Measurements from ENCODE around the gene TIMP3. TPM values are rescaled to one million over a fixed set of nuclear protein-coding genes. Genes with fewer than 3 reads are reported as not detected.

Gene TIMP3
- total RNA-seq, 1 experiment from 2014 or later, result 0.87 TPM

GRCh38 chr22:32874385-32874784 lies 72.9 kb downstream of the TIMP3 start:
- no peak overlapping the region for H4K91ac ChIP-seq (ENCODE audit: insufficient read length, low read depth, low read length)
- H3K23ac ChIP-seq (ENCODE audit: insufficient read length, low read depth, low read length), result no peak overlapping the region
- no peak overlapping the region for H3K27ac Mint-ChIP-seq
- DNase-seq, result no peak
- H3K79me2 ChIP-seq (ENCODE audit: insufficient read depth, low read length), result no peaks in the 10 kb centered on the region
- no peak overlapping the region for H2BK120ac ChIP-seq (ENCODE audit: low read depth, low read length, poor library complexity, severe bottlenecking)
- H3K27ac ChIP-seq (ENCODE audit: insufficient read length, low read depth, low read length), result no peak overlapping the region
- H3K23me2 ChIP-seq (ENCODE audit: insufficient read length, low read depth, low read length, poor library complexity, severe bottlenecking), result no peaks in the 10 kb centered on the region
- H3K9me3 Mint-ChIP-seq, result no peaks in the 10 kb centered on the region
- no CpG with 5 or more reads among the region's 4 CpGs for WGBS (ENCODE audit: extremely low coverage, insufficient read length, low lambda C conversion rate)
- H2BK5ac ChIP-seq (ENCODE audit: insufficient read length, low read length), result no peak overlapping the region
- H3K4ac ChIP-seq (ENCODE audit: low read depth, low read length), result no peak overlapping the region
- H3K4me1 Mint-ChIP-seq, result no peaks in the 10 kb centered on the region
- no peaks in the 10 kb centered on the region for H3K79me1 ChIP-seq (ENCODE audit: insufficient read depth, low read depth, low read length, poor library complexity, severe bottlenecking)
- no peaks in the 10 kb centered on the region for H4K20me1 ChIP-seq (ENCODE audit: control insufficient read depth, insufficient read depth, insufficient read length)
- TF ChIP-seq CTCF (conservative IDR thresholded peaks at IDR 0.05), result no peak
- H3K14ac ChIP-seq (ENCODE audit: insufficient read depth, low read length), result no peak overlapping the region
- no peaks in the 10 kb centered on the region for H3K27me3 Mint-ChIP-seq (ENCODE audit: low read depth)
- no peaks in the 10 kb centered on the region for H3K4me1 ChIP-seq (ENCODE audit: insufficient read depth, low read length)
- H3K18ac ChIP-seq (ENCODE audit: insufficient read length, low read depth, low read length), result no peak overlapping the region
- no peak overlapping the region for H2BK15ac ChIP-seq (ENCODE audit: low read depth, low read length)
- H4K5ac ChIP-seq (ENCODE audit: insufficient read length, low read depth, low read length), result no peak overlapping the region
- peaks cover 0 to 22% (median 6%) of the 10 kb centered on the region in 3 experiments; a peak in 4 of 7 replicates for H3K36me3 Mint-ChIP-seq (ENCODE audit: insufficient read depth in 1 of 3, low read depth in 3 of 3)
- no peak overlapping the region for H2AFZ ChIP-seq (ENCODE audit: low read length)
- H3K27me3 ChIP-seq (ENCODE audit: insufficient read depth, low read length), result no peaks in the 10 kb centered on the region
- H3K4me3 Mint-ChIP-seq, result no peak overlapping the region
- no peak overlapping the region for H3K56ac ChIP-seq (ENCODE audit: insufficient read length, low read depth, low read length)
- H2BK20ac ChIP-seq (ENCODE audit: low read depth, low read length, poor library complexity, severe bottlenecking), result no peak overlapping the region
- no peak overlapping the region for H4K8ac ChIP-seq (replicated peaks; ENCODE audit: insufficient read length, low read depth, low read length)
- no peak overlapping the region for H2BK12ac ChIP-seq (ENCODE audit: insufficient read length, low read depth, low read length)
- no peaks in the 10 kb centered on the region for H3K9me3 ChIP-seq (ENCODE audit: control insufficient read depth, low read depth, low read length)
- H3K9ac ChIP-seq (ENCODE audit: extremely low read depth, insufficient read length, low read length), result no peak overlapping the region
- no peak overlapping the region for H2AK5ac ChIP-seq (ENCODE audit: insufficient read length, low read length)
- no peak overlapping the region for H3K4me2 ChIP-seq (ENCODE audit: insufficient read depth, insufficient read length, low read length)
- no peak overlapping the region for H3T11ph ChIP-seq (ENCODE audit: low read length)
